GM19463 (cell line): ENCODE results near the gene MCFD2.
"Not testable (repeated sequence)": the region's sequence is repeated elsewhere in the genome, so short reads cannot be mapped to it uniquely, and the experiment has no call there.

ENCODE experiments used
- ATAC-seq: cut with Tn5 transposase; IDR thresholded peaks from one replicate; pipeline ENCODE4 v1.9.1; 2021; ENCODE audit warnings: mild to moderate bottlenecking, moderate library complexity; ENCODE audit not compliant: unreplicated experiment

The MCFD2 gene

DNA sequence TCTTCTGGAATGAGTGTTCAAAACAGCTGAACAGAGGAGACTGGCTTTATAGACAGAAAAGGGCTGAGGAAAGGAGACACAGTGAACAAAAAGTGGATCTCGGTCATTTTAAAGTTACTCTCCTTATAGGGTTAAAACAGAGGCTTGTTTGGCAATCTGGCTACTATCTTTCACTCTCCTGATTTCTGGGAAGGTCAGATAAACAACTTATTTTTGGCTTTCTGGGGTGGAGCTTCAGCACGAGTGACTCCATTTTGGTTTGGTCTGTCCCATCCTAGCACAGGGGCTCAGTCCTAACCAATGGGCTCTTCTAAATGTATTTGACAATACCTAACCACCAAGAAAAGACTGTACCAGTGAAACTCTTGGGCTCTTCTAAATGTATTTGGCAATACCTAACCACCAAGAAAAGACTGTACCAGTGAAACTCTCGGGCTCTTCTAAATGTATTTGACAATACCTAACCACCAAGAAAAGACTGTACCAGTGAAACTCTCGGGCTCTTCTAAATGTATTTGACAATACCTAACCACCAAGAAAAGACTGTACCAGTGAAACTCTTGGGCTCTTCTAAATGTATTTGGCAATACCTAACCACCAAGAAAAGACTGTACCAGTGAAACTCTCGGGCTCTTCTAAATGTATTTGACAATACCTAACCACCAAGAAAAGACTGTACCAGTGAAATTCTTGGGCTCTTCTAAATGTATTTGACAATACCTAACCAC, 39.5 kb downstream of the MCFD2 start:
- ATAC-seq: not testable (repeated sequence)

- no peak for ATAC-seq
Observed at GRCh38 chr2:46875226-46875899, 40.2 kb downstream of the MCFD2 start.

- no peak for ATAC-seq
Observed at GRCh38 chr2:46874236-46874929, 41.2 kb downstream of the MCFD2 start.

- ATAC-seq: no peak
Observed at GRCh38 chr2:46873604-46874068, 42.0 kb downstream of the MCFD2 start.

- ATAC-seq: no peak
Observed at GRCh38 chr2:46872902-46873603, 42.6 kb downstream of the MCFD2 start.

DNA sequence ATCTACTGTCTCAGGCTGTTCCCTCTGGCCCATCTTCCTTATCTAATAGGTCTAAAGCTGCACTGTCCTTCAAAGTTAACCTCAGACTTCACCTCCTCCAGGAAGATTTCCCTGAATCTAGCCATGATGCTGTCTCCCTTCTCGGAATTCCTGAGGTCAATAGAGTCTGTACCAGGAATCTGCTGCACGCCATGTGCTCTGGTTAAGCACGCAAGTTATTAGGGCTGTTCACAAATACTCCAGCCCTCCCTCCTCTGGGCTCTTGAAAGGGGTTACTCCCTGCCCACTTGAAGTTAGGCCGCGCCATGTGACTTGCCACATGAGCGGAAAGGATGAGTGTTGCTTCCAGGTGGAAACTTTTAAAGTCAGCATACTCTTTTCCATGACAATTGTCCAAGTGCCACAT, 43.6 kb downstream of the MCFD2 start:
- ATAC-seq: no peak

DNA sequence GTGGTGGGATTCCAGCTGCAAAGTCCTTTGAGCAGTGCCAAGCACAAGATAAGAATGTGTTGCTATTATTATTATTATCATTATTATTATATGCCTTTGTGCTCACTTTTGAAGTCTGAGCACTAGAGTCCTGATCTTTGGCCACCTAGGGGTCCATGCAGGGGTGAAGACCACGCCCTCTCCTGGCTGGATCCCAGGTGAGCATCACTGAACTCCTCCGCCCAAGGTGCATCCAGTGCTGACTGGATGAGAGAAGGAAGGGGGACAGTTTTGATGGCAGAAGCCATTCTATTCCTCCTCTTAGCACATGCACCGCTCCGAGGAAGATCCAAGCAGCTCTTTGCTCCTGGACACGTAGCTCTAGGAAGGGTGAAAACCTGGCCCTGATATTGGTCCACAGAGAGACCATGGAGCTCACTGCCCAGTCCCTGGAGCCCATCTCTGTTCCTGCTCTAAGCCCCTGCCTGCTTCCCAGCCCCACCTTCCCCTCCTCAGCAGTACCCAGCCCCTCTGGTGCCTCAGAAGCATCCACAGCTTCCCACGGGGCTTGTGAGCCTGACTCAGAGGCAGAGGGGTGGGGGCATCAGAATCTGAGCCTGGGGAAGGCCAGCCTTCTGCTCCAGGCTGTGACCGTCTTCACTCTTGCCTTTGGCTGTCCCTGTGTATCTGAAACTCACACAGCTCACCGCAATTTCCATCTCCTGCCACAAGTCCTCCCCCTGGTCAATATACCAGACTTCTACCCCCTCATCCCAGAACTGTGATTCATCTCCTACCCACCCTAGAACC, 45.4 kb downstream of the MCFD2 start:
- no peak for ATAC-seq

- ATAC-seq: no peak
Observed at GRCh38 chr2:46869621-46870020, 46.0 kb downstream of the MCFD2 start.

- ATAC-seq: no peak
Observed at GRCh38 chr2:46866770-46867246, 48.8 kb downstream of the MCFD2 start.

DNA sequence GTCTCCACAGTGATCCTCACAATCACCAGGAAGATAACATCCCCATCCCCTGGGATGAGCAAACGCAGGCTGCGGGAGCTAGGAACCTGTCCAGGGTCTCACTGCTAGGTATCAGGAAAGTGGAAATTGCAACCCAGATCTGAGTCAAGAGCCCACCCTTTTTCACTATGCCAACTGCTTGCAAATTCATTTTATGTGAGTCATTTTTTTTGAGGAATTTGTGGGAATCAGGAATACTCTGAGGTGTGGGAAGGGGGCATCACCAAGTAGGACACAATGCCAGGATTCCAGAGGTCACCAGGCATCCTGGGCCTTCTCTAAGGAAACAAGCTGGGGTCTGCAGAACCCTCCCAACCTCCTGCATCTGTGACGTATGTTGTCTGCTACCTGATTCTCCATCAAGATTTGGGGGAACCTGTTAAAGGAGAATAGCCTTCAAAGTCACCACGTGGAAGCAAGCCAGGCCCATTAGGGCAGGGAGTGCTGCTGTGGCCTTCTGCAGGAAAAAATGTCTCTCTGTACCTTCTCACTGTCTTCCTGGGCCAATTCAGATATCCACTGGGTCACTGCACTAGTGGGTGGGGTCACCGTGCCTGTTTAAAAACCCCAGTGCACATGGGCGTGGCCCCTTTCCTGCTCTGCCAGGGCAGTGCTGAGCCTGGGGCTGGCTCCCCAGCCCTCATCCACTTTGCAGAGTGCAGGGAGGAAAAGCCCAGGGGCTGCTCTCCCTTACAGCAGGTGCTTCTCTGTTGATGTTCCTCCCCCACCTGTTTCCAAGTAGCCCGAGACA, 50.2 kb downstream of the MCFD2 start:
- no peak for ATAC-seq

DNA sequence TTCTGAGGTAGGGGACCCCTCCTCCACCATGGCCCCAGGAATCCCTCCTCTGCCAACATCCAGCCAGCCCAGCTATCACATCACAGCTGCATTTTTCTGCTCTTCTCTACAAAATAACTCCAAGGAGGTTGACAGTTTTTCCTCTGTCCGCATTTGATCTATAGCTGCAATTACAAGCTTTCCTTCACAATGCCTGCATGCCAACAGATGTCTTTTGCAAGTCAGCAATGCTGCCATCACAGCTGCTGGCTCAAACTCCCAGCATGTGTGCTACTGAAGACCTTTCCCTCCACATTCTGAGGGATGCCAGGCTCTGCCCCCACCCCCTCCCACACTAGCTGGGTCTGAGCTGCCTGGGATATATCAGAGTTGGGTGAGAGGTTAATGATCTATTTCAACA, 51.7 kb downstream of the MCFD2 start:
- ATAC-seq: no peak

GRCh38 chr2:46862514-46862913, 53.1 kb downstream of the MCFD2 start:
- no peak for ATAC-seq

DNA sequence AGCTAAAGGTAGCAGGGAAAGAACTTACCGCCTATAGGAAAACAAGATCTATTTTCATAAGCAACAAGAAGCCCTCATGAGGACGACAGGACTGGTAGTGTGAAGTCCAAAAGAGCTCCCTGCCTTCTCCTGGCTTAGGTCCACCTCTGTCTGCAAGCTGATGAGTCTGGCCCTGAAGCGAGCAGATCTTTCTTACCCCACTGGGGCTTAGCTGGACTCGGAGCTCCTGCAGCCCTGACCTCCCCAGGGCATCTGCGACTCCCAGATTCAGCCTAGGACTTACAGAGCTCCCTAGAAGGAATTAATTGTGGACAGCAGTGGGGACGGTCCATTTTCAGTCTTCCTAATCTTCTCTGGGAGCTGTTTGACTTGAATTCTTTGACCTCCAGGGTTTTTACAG, 53.7 kb downstream of the MCFD2 start:
- no peak for ATAC-seq

DNA sequence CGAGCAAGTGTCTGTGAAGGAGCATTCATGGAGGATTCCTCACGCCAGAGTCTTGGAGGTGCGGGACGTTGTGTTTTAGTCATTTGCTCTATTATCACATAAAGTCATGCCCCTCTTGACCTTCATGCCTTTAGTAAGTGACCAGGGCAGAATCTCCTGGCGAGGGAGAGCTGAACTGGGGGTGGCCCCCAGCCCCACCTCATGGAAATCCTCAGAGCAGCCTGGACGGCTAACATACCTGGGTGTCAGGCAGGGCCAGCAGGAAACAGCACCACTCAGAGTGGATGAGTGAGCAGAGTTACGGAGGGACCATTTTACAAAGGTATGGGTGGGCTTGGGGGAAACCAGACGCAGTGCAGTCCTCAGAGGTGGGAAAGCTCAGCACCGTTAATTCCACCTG, 56.1 kb downstream of the MCFD2 start:
- no peak for ATAC-seq

GRCh38 chr2:46858702-46859090, 56.9 kb downstream of the MCFD2 start:
- no peak for ATAC-seq

DNA sequence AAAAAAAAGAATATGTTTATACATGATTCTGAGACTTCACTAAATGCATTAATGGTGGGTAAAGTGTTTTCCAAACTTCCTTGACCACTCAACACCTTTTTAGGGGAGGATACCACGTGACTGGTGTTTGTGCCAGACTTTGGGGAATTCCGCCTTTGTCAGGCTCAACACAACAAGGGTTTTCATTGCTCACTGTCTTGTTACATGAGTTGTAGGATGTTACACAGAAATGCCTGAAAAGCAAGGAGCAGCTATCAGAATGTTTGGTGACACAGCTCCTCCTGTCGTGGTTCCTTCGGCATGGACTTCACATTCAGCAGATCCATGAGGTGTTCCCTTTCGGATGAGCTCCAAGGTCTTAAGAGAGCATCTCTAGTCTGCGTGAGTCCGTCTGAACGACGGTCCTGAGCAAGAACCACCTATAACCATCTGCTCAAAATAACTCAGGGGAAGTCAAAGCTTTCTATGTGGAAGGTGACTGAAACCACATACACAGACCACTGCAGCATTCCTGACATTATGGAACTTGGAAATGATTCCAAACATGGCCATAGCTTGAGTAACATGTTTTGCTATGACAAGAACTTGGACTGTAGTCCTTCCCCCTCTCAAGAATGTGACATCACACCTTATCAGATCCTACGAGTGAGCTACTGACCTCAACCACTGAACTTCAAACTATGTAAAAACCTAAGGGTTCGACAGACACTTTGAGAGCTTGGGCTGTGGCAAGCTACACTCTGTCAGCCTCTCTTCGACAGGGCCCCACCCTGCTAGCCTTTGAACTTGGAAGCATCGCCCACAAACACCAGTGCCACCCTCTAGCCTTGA, 57.5 kb downstream of the MCFD2 start:
- no peak for ATAC-seq

- ATAC-seq: no peak
Observed at GRCh38 chr2:46856336-46856735, 59.3 kb downstream of the MCFD2 start.

- no peak for ATAC-seq
Observed at GRCh38 chr2:46855805-46856204, 59.8 kb downstream of the MCFD2 start.

DNA sequence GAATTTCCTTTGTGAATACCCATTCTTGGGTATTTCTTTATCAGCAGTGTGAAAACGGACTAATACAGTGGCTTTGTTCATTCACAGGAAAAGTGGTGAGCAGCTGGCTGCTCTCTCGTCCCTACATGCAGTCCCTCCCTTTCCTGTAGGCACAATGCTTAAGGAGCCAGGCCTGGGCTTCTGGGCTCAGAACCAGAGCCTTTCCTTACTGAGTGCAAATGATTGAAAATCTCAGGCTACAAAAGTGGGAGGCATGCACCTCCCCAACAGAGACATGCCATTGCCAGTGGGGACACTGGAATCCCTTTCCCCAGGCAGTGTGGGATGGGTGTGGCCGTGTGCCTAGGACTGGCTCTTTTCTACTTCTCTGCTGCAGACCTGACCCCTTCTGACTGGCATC, 61.3 kb downstream of the MCFD2 start:
- no peak for ATAC-seq
